ENCODE measurements around the gene UGT1A6. TPM values are rescaled to one million over a fixed set of nuclear protein-coding genes. Genes with fewer than 3 reads are reported as not detected.

The UGT1A6 gene
- total and polyA plus RNA-seq, 2 donors from 2014 or later = 43.7 to 110 TPM

DNA sequence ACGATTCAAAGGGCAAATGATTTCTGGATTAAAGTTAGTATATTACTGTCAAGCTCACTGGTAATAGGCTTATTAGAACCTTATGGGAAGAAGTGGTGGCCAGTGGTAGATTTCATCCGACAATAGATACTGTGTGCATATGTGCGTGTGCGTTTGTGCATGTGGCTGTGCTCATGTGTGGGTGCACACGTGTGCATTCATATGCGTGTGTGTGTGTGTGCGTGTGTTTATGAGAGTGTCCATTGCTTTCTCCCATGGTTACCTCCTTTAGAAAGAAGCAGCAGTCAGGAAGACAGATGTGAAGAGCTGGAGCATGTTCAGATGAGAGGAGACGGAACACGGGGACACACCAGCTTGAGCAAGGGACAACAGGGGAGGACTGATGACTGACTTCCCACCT, 76.6 kb downstream of the UGT1A6 start:
- Histone ChIP-seq H3K36me3 (ENCODE audit: control insufficient read depth in 2 of 3, insufficient read depth in 3 of 3, low read length in 3 of 3) (peaks cover 0 to 35% (median 16%) of the 10 kb centered on the region in 3 donors), H3K4me3 (ENCODE audit: low read length in 3 of 3) (no peak overlapping the region), H3K4me1 (ENCODE audit: control insufficient read depth in 2 of 3, insufficient read depth in 2 of 3, low read depth in 1 of 3, low read length in 3 of 3) (no peaks in the 10 kb centered on the region), H3K27ac (ENCODE audit: low read depth in 2 of 2, low read length in 2 of 2) (no peak overlapping the region), H3K27me3 (ENCODE audit: control insufficient read depth, insufficient read depth, low read length) (no peaks in the 10 kb centered on the region), H3K9ac (ENCODE audit: low read length in 3 of 3) (no peak overlapping the region), H3K9me3 (ENCODE audit: control insufficient read depth in 2 of 3, insufficient read depth in 1 of 3, low read length in 3 of 3) (no peaks in the 10 kb centered on the region)
- TF ChIP-seq CTCF (IDR thresholded peaks at IDR 0.05; ENCODE audit: borderline replicate concordance, extremely low read depth, insufficient read depth) = no peak
- intact Hi-C loops (cut with DNase I) = no loop called here
- no peak for FAIRE-seq
- no peak for DNase-seq

DNA sequence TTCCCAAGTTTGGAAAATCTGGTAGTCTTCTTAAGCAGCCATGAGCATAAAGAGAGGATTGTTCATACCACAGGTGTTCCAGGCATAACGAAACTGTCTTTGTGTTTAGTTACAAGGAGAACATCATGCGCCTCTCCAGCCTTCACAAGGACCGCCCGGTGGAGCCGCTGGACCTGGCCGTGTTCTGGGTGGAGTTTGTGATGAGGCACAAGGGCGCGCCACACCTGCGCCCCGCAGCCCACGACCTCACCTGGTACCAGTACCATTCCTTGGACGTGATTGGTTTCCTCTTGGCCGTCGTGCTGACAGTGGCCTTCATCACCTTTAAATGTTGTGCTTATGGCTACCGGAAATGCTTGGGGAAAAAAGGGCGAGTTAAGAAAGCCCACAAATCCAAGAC, 79.5 kb downstream of the UGT1A6 start:
- no peak for TF ChIP-seq CTCF (IDR thresholded peaks at IDR 0.05; ENCODE audit: borderline replicate concordance, extremely low read depth, insufficient read depth)
- intact Hi-C loops (cut with DNase I) = no loop called here
- Histone ChIP-seq H3K27ac (ENCODE audit: low read depth in 2 of 2, low read length in 2 of 2) (no peak overlapping the region), H3K4me3 (ENCODE audit: low read length in 3 of 3) (no peak overlapping the region), H3K9me3 (ENCODE audit: control insufficient read depth in 2 of 3, insufficient read depth in 1 of 3, low read length in 3 of 3) (peaks cover 0 to 3% (median 0%) of the 10 kb centered on the region in 3 donors), H3K27me3 (ENCODE audit: control insufficient read depth, insufficient read depth, low read length) (no peaks in the 10 kb centered on the region), H3K9ac (ENCODE audit: low read length in 3 of 3) (no peak overlapping the region), H3K4me1 (ENCODE audit: control insufficient read depth in 2 of 3, insufficient read depth in 2 of 3, low read depth in 1 of 3, low read length in 3 of 3) (no peaks in the 10 kb centered on the region), H3K36me3 (ENCODE audit: control insufficient read depth in 2 of 3, insufficient read depth in 3 of 3, low read length in 3 of 3) (peaks cover 0 to 35% (median 16%) of the 10 kb centered on the region in 3 donors)
- FAIRE-seq (no peak), DNase-seq (no peak)

DNA sequence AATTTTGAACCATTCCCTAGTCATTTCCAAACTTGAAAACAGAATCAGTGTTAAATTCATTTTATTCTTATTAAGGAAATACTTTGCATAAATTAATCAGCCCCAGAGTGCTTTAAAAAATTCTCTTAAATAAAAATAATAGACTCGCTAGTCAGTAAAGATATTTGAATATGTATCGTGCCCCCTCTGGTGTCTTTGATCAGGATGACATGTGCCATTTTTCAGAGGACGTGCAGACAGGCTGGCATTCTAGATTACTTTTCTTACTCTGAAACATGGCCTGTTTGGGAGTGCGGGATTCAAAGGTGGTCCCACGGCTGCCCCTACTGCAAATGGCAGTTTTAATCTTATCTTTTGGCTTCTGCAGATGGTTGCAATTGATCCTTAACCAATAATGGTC, 79.9 kb downstream of the UGT1A6 start:
- no peak for TF ChIP-seq CTCF (IDR thresholded peaks at IDR 0.05; ENCODE audit: borderline replicate concordance, extremely low read depth, insufficient read depth)
- no peak overlapping the region for H3K27ac ChIP-seq (ENCODE audit: low read depth in 2 of 2, low read length in 2 of 2)
- no peak for FAIRE-seq
- peaks cover 0 to 33% (median 16%) of the 10 kb centered on the region in 3 donors for H3K36me3 ChIP-seq (ENCODE audit: control insufficient read depth in 2 of 3, insufficient read depth in 3 of 3, low read length in 3 of 3)
- no peaks in the 10 kb centered on the region for H3K4me1 ChIP-seq (ENCODE audit: control insufficient read depth in 2 of 3, insufficient read depth in 2 of 3, low read depth in 1 of 3, low read length in 3 of 3)
- no peak overlapping the region for H3K4me3 ChIP-seq (ENCODE audit: low read length in 3 of 3)
- H3K9ac ChIP-seq (ENCODE audit: low read length in 3 of 3) = no peak overlapping the region
- no peaks in the 10 kb centered on the region for H3K27me3 ChIP-seq (ENCODE audit: control insufficient read depth, insufficient read depth, low read length)
- peaks cover 0 to 3% (median 0%) of the 10 kb centered on the region in 3 donors for H3K9me3 ChIP-seq (ENCODE audit: control insufficient read depth in 2 of 3, insufficient read depth in 1 of 3, low read length in 3 of 3)
- no peak for DNase-seq
- intact Hi-C loops (cut with DNase I) = no loop called here

DNA sequence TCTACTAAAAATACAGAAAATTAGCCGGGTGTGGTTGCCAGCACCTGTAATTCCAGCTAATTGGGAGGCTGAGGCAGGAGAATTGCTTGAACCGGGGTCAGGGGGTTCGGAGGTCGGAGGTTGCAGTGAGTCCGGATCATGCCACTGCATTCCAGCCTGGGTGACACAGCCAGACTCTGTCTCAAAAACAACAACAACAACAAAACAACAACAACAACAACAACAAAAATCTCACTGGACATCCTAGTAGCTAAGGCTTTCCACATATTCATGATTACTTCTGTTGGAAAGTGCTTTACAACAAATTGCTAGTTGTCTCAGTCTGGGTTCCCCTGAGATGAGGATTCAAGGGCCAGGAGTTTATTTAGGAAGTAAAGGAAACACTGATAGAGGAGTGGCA, 81.2 kb downstream of the UGT1A6 start:
- H3K9ac ChIP-seq (ENCODE audit: low read length in 3 of 3) = no peak overlapping the region
- H3K36me3 ChIP-seq (ENCODE audit: control insufficient read depth in 2 of 3, insufficient read depth in 3 of 3, low read length in 3 of 3) = peaks cover 0 to 26% (median 13%) of the 10 kb centered on the region in 3 donors
- H3K4me3 ChIP-seq (ENCODE audit: low read length in 3 of 3) = no peak overlapping the region
- DNase-seq (no peak), FAIRE-seq (no peak)
- TF ChIP-seq CTCF (IDR thresholded peaks at IDR 0.05; ENCODE audit: borderline replicate concordance, extremely low read depth, insufficient read depth) = no peak
- H3K27me3 ChIP-seq (ENCODE audit: control insufficient read depth, insufficient read depth, low read length) = no peaks in the 10 kb centered on the region
- H3K4me1 ChIP-seq (ENCODE audit: control insufficient read depth in 2 of 3, insufficient read depth in 2 of 3, low read depth in 1 of 3, low read length in 3 of 3) = no peaks in the 10 kb centered on the region
- H3K27ac ChIP-seq (ENCODE audit: low read depth in 2 of 2, low read length in 2 of 2) = no peak overlapping the region
- intact Hi-C loops (cut with DNase I) = no loop called here
- H3K9me3 ChIP-seq (ENCODE audit: control insufficient read depth in 2 of 3, insufficient read depth in 1 of 3, low read length in 3 of 3) = peaks cover 0 to 3% (median 0%) of the 10 kb centered on the region in 3 donors
